Endodermal cell (in vitro differentiated cells): ENCODE results near the gene TRPM3. TPM values are rescaled to one million over a fixed set of nuclear protein-coding genes. Genes with fewer than 3 reads are reported as not detected.

ENCODE experiments used
- DNase-seq: peaks from one replicate; pipeline ENCODE4 v3.0.0-alpha.2; 2017
- H3K27ac ChIP-seq: 2 replicates; pipeline ENCODE4 v1.5.1; 2013; ENCODE audit warnings: mild to moderate bottlenecking, low read depth, low read length, moderate library complexity
- H3K27me3 ChIP-seq: 2 replicates; pipeline ENCODE4 v1.6.1; 2013; ENCODE audit warnings: mild to moderate bottlenecking, low read length, moderate library complexity; ENCODE audit not compliant: insufficient read depth, control insufficient read depth, poor library complexity, severe bottlenecking
- H3K36me3 ChIP-seq: 2 replicates; pipeline ENCODE4 v1.7.0; 2013; ENCODE audit warnings: mild to moderate bottlenecking, low read length, moderate library complexity; ENCODE audit not compliant: control insufficient read depth, insufficient read depth
- H3K4me1 ChIP-seq: one replicate; pipeline ENCODE4 v1.7.0; 2013; ENCODE audit warnings: low read length; ENCODE audit not compliant: control insufficient read depth, insufficient read depth
- H3K4me3 ChIP-seq: 2 replicates; pipeline ENCODE4 v1.5.1; 2013; ENCODE audit warnings: mild to moderate bottlenecking, low read length, moderate library complexity
- H3K9ac ChIP-seq: 2 replicates; pipeline ENCODE4 v1.6.1; 2013; ENCODE audit warnings: mild to moderate bottlenecking, low read length, moderate library complexity; ENCODE audit not compliant: poor library complexity, severe bottlenecking; ENCODE audit errors: extremely low read depth
- H3K9me3 ChIP-seq: 2 replicates; pipeline ENCODE4 v1.6.1; 2013; ENCODE audit warnings: mild to moderate bottlenecking, low read length, moderate library complexity; ENCODE audit not compliant: control insufficient read depth
- H3K27ac Mint-ChIP-seq: 2 replicates; pipeline ENCODE4 v1.8.0; 2020; ENCODE audit warnings: mixed read lengths
- H3K27me3 Mint-ChIP-seq: 2 replicates; pipeline ENCODE4 v1.8.0; 2021; ENCODE audit warnings: mild to moderate bottlenecking, mixed read lengths; ENCODE audit not compliant: insufficient read depth
- H3K36me3 Mint-ChIP-seq: 2 replicates; pipeline ENCODE4 v1.8.0; 2020; ENCODE audit warnings: low read depth, mixed read lengths
- H3K4me1 Mint-ChIP-seq: 2 replicates; pipeline ENCODE4 v1.8.0; 2020; ENCODE audit warnings: mixed read lengths
- H3K4me3 Mint-ChIP-seq: 2 replicates; pipeline ENCODE4 v1.8.0; 2020; ENCODE audit warnings: mild to moderate bottlenecking, moderate library complexity, mixed read lengths
- H3K9me3 Mint-ChIP-seq: 2 replicates; pipeline ENCODE4 v1.8.0; 2020; ENCODE audit warnings: mild to moderate bottlenecking, mixed read lengths
- CTCF ChIP-seq: fragments of 200-600 bp; sonication (generic); conservative IDR thresholded peaks from 2 replicates; pipeline ENCODE4 v1.5.0; 2021; ENCODE audit warnings: antibody characterized with exemption, mild to moderate bottlenecking
- WGBS, 2 experiments: methylation state at CpG; one replicate each; pipeline versions ENCODE4 v1.1.5 to v1.1.7; 2013; ENCODE audit warnings: missing lambda C conversion rate in 2 of 2, mixed read lengths in 1 of 2; ENCODE audit not compliant: insufficient coverage in 1 of 2, insufficient read length in 1 of 2; 5-methylcytosine and 5-hydroxymethylcytosine counted together
- total RNA-seq, 2 donors: library from RNA; stranded (reverse); fragmentation: NEBNext Ultra II Directional in 1 of 2; extraction: Animal tissue kit (Norgen Biotek cat#: 25700) in 1 of 2; gene quantifications; 2 replicates in 1 of 2; 3 replicates in 1 of 2; pipeline ENCODE4 v1.2.1, GENCODE V29; 2021

Gene TRPM3
- total RNA-seq, 2 donors from 2014 or later: 1.8 to 2.5 TPM

- no peak for DNase-seq
- peaks cover 19% of the 10 kb centered on the region for H3K27me3 ChIP-seq
- 9 to 10% methylated on average over 2 to 10 of the region's 11 CpGs for WGBS, 2 experiments
- H3K27ac Mint-ChIP-seq: peak overlapping the region; percentile 81
- peaks cover 13% of the 10 kb centered on the region for H3K27me3 Mint-ChIP-seq
- peak overlapping the region; percentile 75 for H3K4me3 ChIP-seq
- no peaks in the 10 kb centered on the region for H3K9me3 ChIP-seq
- no peaks in the 10 kb centered on the region for H3K9me3 Mint-ChIP-seq
- H3K4me1 Mint-ChIP-seq: peaks cover 31% of the 10 kb centered on the region
- no peak overlapping the region for H3K27ac ChIP-seq
- no peaks in the 10 kb centered on the region for H3K36me3 ChIP-seq
- H3K4me1 ChIP-seq: peaks cover 13% of the 10 kb centered on the region
- H3K4me3 Mint-ChIP-seq: peak overlapping the region; percentile 62
- TF ChIP-seq CTCF: no peak
- no peaks in the 10 kb centered on the region for H3K36me3 Mint-ChIP-seq
- H3K9ac ChIP-seq: no peak overlapping the region
Measured at GRCh38 chr9:71120501-71121247, 747 bp downstream of the TRPM3 start.

- Histone ChIP-seq H3K4me1 (peaks cover 13% of the 10 kb centered on the region), H3K36me3 (no peaks in the 10 kb centered on the region), H3K27ac (no peak overlapping the region), H3K9ac (no peak overlapping the region), H3K4me3 (no peak overlapping the region), H3K9me3 (no peaks in the 10 kb centered on the region), H3K27me3 (peaks cover 19% of the 10 kb centered on the region)
- WGBS, 2 experiments: 77% methylated on average over 2 of the region's 2 CpGs; no CpG with 5 or more reads in 1 of the 2 experiments
- Mint-ChIP-seq H3K36me3 (no peaks in the 10 kb centered on the region), H3K27ac (no peak overlapping the region), H3K9me3 (no peaks in the 10 kb centered on the region), H3K27me3 (peaks cover 13% of the 10 kb centered on the region), H3K4me3 (no peak overlapping the region), H3K4me1 (peaks cover 36% of the 10 kb centered on the region)
- no peak for TF ChIP-seq CTCF
- DNase-seq: no peak
Measured at GRCh38 chr9:71119746-71120145, 1.7 kb downstream of the TRPM3 start.

GRCh38 chr9:71118324-71118723 lies 3.1 kb downstream of the TRPM3 start:
- H3K9me3 Mint-ChIP-seq: no peaks in the 10 kb centered on the region
- no peaks in the 10 kb centered on the region for H3K9me3 ChIP-seq
- no peak overlapping the region for H3K4me3 ChIP-seq
- H3K4me1 ChIP-seq: peaks cover 13% of the 10 kb centered on the region
- H3K36me3 Mint-ChIP-seq: no peaks in the 10 kb centered on the region
- H3K4me3 Mint-ChIP-seq: no peak overlapping the region
- TF ChIP-seq CTCF: peak; percentile 18
- no peaks in the 10 kb centered on the region for H3K36me3 ChIP-seq
- H3K4me1 Mint-ChIP-seq: peaks cover 33% of the 10 kb centered on the region
- 85 to 86% methylated on average over 1 to 2 of the region's 2 CpGs for WGBS, 2 experiments
- no peak overlapping the region for H3K27ac Mint-ChIP-seq
- H3K27me3 Mint-ChIP-seq: peaks cover 13% of the 10 kb centered on the region
- H3K9ac ChIP-seq: no peak overlapping the region
- H3K27me3 ChIP-seq: peaks cover 19% of the 10 kb centered on the region
- H3K27ac ChIP-seq: no peak overlapping the region
- no peak for DNase-seq
